GM23248 (cell line): ENCODE measurements around the gene TRIO. TPM values are rescaled to one million over a fixed set of nuclear protein-coding genes. Genes with fewer than 3 reads are reported as not detected.
A peak's percentile ranks its signal among the peaks of the same experiment; 100 is the strongest.

ENCODE experiments used
- DNase-seq: peaks from one replicate; pipeline ENCODE4 v3.0.0-alpha.2; 2015
- H2AFZ ChIP-seq: fragments of 200-600 bp; sonication (generic); 2 replicates; pipeline ENCODE4 v1.6.1; 2016; ENCODE audit warnings: antibody characterized with exemption
- H3F3A ChIP-seq: fragments of 200-600 bp; sonication (generic); 2 replicates; pipeline ENCODE4 v1.6.1; 2016; ENCODE audit warnings: mild to moderate bottlenecking, antibody characterized with exemption, mixed run types; ENCODE audit not compliant: insufficient read depth
- H3K27ac ChIP-seq: fragments of 200-600 bp; sonication (generic); 2 replicates; pipeline ENCODE4 v1.5.1; 2016; ENCODE audit warnings: mild to moderate bottlenecking
- H3K27me3 ChIP-seq: fragments of 200-600 bp; sonication (generic); replicated peaks from 2 replicates; pipeline ENCODE4 v1.6.1; 2016; ENCODE audit warnings: mild to moderate bottlenecking; ENCODE audit not compliant: insufficient read depth
- H3K36me3 ChIP-seq: fragments of 200-600 bp; sonication (generic); 2 replicates; pipeline ENCODE4 v1.6.1; 2016; ENCODE audit warnings: low read depth, mild to moderate bottlenecking
- H3K4me1 ChIP-seq: fragments of 200-600 bp; sonication (generic); 2 replicates; pipeline ENCODE4 v1.6.1; 2016; ENCODE audit warnings: mild to moderate bottlenecking; ENCODE audit not compliant: insufficient read depth
- H3K4me2 ChIP-seq: fragments of 200-600 bp; sonication (generic); one replicate; pipeline ENCODE4 v1.6.1; 2016; ENCODE audit warnings: mild to moderate bottlenecking; ENCODE audit not compliant: unreplicated experiment
- H3K4me3 ChIP-seq: fragments of 200-600 bp; sonication (generic); 2 replicates; pipeline ENCODE4 v1.5.1; 2016; ENCODE audit warnings: mild to moderate bottlenecking
- H3K79me2 ChIP-seq: fragments of 200-600 bp; sonication (generic); 2 replicates; pipeline ENCODE4 v1.6.1; 2016; ENCODE audit warnings: mild to moderate bottlenecking; ENCODE audit not compliant: insufficient read depth
- H3K9ac ChIP-seq: fragments of 200-600 bp; sonication (generic); 2 replicates; pipeline ENCODE4 v1.6.1; 2016; ENCODE audit warnings: mild to moderate bottlenecking
- H3K9me2 ChIP-seq: fragments of 200-600 bp; sonication (generic); 2 replicates; pipeline ENCODE4 v1.6.1; 2016; ENCODE audit warnings: mixed run types, mild to moderate bottlenecking, moderate library complexity; ENCODE audit not compliant: insufficient read depth
- H3K9me3 ChIP-seq: fragments of 200-600 bp; sonication (generic); one replicate; pipeline ENCODE4 v1.6.1; 2017; ENCODE audit warnings: low read depth
- H4K20me1 ChIP-seq: fragments of 200-600 bp; sonication (generic); 2 replicates; pipeline ENCODE4 v1.6.0; 2016; ENCODE audit not compliant: insufficient read depth
- EZH2 ChIP-seq: fragments of 200-600 bp; sonication (generic); IDR thresholded peaks from 2 replicates; pipeline ENCODE4 v1.6.1; 2018; ENCODE audit warnings: antibody characterized with exemption, mild to moderate bottlenecking; ENCODE audit not compliant: insufficient read depth, poor library complexity, severe bottlenecking
- EZH2phosphoT487 ChIP-seq: fragments of 200-600 bp; sonication (generic); IDR thresholded peaks from 2 replicates; pipeline ENCODE4 v1.6.1; 2018; ENCODE audit warnings: antibody characterized with exemption, moderate library complexity, mild to moderate bottlenecking, low read depth; ENCODE audit not compliant: insufficient read depth
- WGBS, 2 experiments: methylation state at CpG; one replicate each; pipeline ENCODE4 v1.1.6; 2015 to 2017; ENCODE audit warnings: low lambda C conversion rate in 2 of 2, low coverage in 1 of 2; ENCODE audit errors: missing lambda C conversion rate in 2 of 2; 5-methylcytosine and 5-hydroxymethylcytosine counted together
- in situ Hi-C: fragments of 300-500 bp; cut with MboI; formaldehyde crosslinking; loops from 2 replicates; pipeline ENCODE4 v1.15.0; 2020
- polyA plus RNA-seq: library from polyadenylated mRNA; unstranded; fragments of >200 nt; fragmentation: Nextera tagmentation; extraction: Ambion mirVana; gene quantifications from 2 replicates; pipeline ENCODE4 v1.2.1, GENCODE V29; 2016
- total RNA-seq: library from RNA; depleted of rRNA; stranded (reverse); fragments of >200 nt; shearing (Covaris generic); gene quantifications from 2 replicates; pipeline ENCODE4 v1.2.3, GENCODE V29; 2014

Gene TRIO
- total and polyA plus RNA-seq, 2 experiments from 2014 or later: 28.1 to 198 TPM

GRCh38 chr5:14495301-14495700 lies 352.2 kb downstream of the TRIO start:
- H3K36me3 ChIP-seq: peaks cover 91% of the 10 kb centered on the region
- no peak overlapping the region for H3K9ac ChIP-seq
- WGBS, 2 experiments: 73 to 80% methylated on average over 4 to 5 of the region's 5 CpGs
- H3K4me3 ChIP-seq: no peak overlapping the region
- H3K79me2 ChIP-seq: peaks cover 100% of the 10 kb centered on the region
- peaks cover 5% of the 10 kb centered on the region; the same call in 1 of the 2 replicates for H3K4me1 ChIP-seq
- H3K27me3 ChIP-seq: no peaks in the 10 kb centered on the region
- DNase-seq: no peak
- no peaks in the 10 kb centered on the region for H3K9me3 ChIP-seq
- no peak overlapping the region for H3K4me2 ChIP-seq
- TF ChIP-seq EZH2phosphoT487: no peak
- TF ChIP-seq EZH2: no peak
- peak overlapping the region; percentile 24 for H3K27ac ChIP-seq
- no peaks in the 10 kb centered on the region for H4K20me1 ChIP-seq
- no peaks in the 10 kb centered on the region for H3K9me2 ChIP-seq
- H3F3A ChIP-seq: peaks cover 93% of the 10 kb centered on the region
- no peak overlapping the region for H2AFZ ChIP-seq
- in situ Hi-C loops: no loop called here

- H3K36me3 ChIP-seq: peaks cover 94% of the 10 kb centered on the region
- no peaks in the 10 kb centered on the region for H3K27me3 ChIP-seq
- in situ Hi-C loops: no loop called here
- no peaks in the 10 kb centered on the region for H3K9me3 ChIP-seq
- no peaks in the 10 kb centered on the region for H3K9me2 ChIP-seq
- H3K4me3 ChIP-seq: no peak overlapping the region
- no peak for DNase-seq
- H3K4me2 ChIP-seq: no peak overlapping the region
- peaks cover 92% of the 10 kb centered on the region for H3F3A ChIP-seq
- H3K79me2 ChIP-seq: peaks cover 97% of the 10 kb centered on the region
- H4K20me1 ChIP-seq: no peaks in the 10 kb centered on the region
- TF ChIP-seq EZH2 (no peak), EZH2phosphoT487 (no peak)
- 76 to 83% methylated on average over 7 of the region's 7 CpGs for WGBS, 2 experiments
- H3K9ac ChIP-seq: no peak overlapping the region
- no peaks in the 10 kb centered on the region for H3K4me1 ChIP-seq
- H3K27ac ChIP-seq: no peak overlapping the region
- no peak overlapping the region for H2AFZ ChIP-seq
These were observed 354.2 kb downstream of the TRIO start for GRCh38 chr5:14497311-14497710.

GRCh38 chr5:14501353-14502293 lies 358.5 kb downstream of the TRIO start:
- Histone ChIP-seq H3K4me2 (no peak overlapping the region), H3K79me2 (peaks cover 61% of the 10 kb centered on the region), H3K9me2 (no peaks in the 10 kb centered on the region), H3K27me3 (no peaks in the 10 kb centered on the region), H3K4me3 (no peak overlapping the region), H3K9me3 (no peaks in the 10 kb centered on the region), H4K20me1 (no peaks in the 10 kb centered on the region), H3F3A (peaks cover 78% of the 10 kb centered on the region), H3K4me1 (no peaks in the 10 kb centered on the region), H2AFZ (no peak overlapping the region), H3K27ac (peak overlapping the region; percentile 58), H3K36me3 (peaks cover 80% of the 10 kb centered on the region), H3K9ac (peak overlapping the region; percentile 38; the same call in 1 of the 2 replicates)
- in situ Hi-C loops: no loop called here
- peak; percentile 63 for DNase-seq
- TF ChIP-seq EZH2phosphoT487: no peak
- no peak for TF ChIP-seq EZH2
- 89 to 90% methylated on average over 16 to 18 of the region's 18 CpGs for WGBS, 2 experiments

DNA sequence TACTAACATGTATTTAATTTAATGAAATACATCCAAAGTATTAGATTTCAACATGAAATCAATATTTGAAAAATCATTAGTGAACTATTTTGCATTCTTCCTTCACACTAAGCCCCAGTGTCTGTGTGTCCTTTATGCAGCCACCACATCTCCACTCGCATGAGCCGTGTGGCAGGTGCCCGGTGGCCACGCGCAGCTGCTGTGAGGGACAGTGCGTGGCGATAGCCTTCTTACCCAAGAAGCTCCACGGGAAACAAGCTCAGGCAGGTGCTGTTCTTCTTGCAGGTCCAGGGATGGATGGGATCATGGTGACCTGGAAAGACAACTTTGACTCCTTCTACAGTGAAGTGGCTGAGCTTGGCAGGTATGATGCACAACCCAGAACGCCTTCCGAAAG lies 359.1 kb downstream of the TRIO start:
- H4K20me1 ChIP-seq: no peaks in the 10 kb centered on the region
- TF ChIP-seq EZH2: no peak
- no peak for TF ChIP-seq EZH2phosphoT487
- no peaks in the 10 kb centered on the region for H3K9me2 ChIP-seq
- peaks cover 77% of the 10 kb centered on the region for H3F3A ChIP-seq
- no peak overlapping the region for H3K27ac ChIP-seq
- no peak for DNase-seq
- no peak overlapping the region for H3K4me3 ChIP-seq
- in situ Hi-C loops: no loop called here
- 98% methylated on average over 10 of the region's 10 CpGs for WGBS, 2 experiments
- no peaks in the 10 kb centered on the region for H3K4me1 ChIP-seq
- H3K4me2 ChIP-seq: no peak overlapping the region
- no peak overlapping the region for H2AFZ ChIP-seq
- H3K9ac ChIP-seq: no peak overlapping the region
- no peaks in the 10 kb centered on the region for H3K27me3 ChIP-seq
- H3K9me3 ChIP-seq: no peaks in the 10 kb centered on the region
- H3K36me3 ChIP-seq: peaks cover 78% of the 10 kb centered on the region
- peaks cover 54% of the 10 kb centered on the region for H3K79me2 ChIP-seq
